ENCODE measurements around the gene TMIGD3.
A peak's percentile ranks its signal among the peaks of the same experiment; 100 is the strongest.

TMIGD3 gene

DNA sequence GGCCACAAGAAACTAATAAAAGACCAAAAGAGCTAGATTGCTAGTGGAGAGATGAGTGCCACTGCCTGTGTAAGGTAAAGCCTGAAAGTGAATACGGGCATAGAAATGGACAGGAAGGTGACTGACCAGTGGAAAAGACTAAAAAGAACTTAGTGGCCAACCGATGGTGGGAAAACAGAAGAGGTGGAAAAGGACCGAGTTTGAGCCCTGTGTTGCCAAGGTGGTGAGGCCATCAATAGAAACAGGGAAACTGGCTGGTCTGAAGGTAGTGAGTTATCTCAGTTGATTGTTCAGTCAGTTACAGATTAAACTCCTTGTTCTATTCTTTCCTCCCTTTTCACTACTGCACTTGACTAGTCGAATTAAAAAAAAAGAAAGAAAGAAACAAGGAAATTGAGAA is 56.9 kb downstream of the TMIGD3 start:
- TF ChIP-seq CTCF (IDR thresholded peaks at IDR 0.05; ENCODE audit: low read depth, low read length) = no peak
- no peak for DNase-seq (ENCODE audit: low read depth, low spot score)
- in situ Hi-C loops (cut with HindIII; ENCODE audit: low sequenced_read_pairs) = no loop called here
- no peak overlapping the region for H3K4me3 ChIP-seq (ENCODE audit: low read depth, low read length)

DNA sequence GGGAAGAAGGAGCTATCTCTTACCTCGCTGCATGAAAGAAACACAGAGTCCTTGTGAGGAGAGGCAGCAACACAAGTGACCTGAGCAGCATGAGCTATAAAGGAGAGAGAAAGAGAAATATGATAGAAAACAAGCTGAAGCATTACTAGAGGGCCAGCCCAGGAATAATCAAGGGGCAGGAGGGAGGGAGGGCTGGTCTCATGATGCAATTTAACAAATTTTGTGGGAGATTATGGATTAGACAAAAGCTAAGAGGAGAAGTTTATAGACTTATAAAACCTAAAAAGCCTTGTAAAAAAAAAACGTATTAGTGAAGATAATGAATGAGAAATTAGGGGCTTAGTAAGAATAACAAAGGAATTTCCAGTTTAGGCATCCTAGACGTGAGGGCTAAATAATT is 59.4 kb downstream of the TMIGD3 start:
- DNase-seq (ENCODE audit: low read depth, low spot score) = no peak
- in situ Hi-C loops (cut with HindIII; ENCODE audit: low sequenced_read_pairs) = no loop called here
- no peak for TF ChIP-seq CTCF (IDR thresholded peaks at IDR 0.05; ENCODE audit: low read depth, low read length)
- no peak overlapping the region for H3K4me3 ChIP-seq (ENCODE audit: low read depth, low read length)

- no peak overlapping the region for H3K4me3 ChIP-seq (ENCODE audit: low read depth, low read length)
- in situ Hi-C loops (cut with HindIII; ENCODE audit: low sequenced_read_pairs) = no loop called here
- DNase-seq (ENCODE audit: low read depth, low spot score) = no peak
- TF ChIP-seq CTCF (IDR thresholded peaks at IDR 0.05; ENCODE audit: low read depth, low read length) = no peak
These were observed 61.0 kb downstream of the TMIGD3 start for GRCh38 chr1:111442457-111442856.

DNA sequence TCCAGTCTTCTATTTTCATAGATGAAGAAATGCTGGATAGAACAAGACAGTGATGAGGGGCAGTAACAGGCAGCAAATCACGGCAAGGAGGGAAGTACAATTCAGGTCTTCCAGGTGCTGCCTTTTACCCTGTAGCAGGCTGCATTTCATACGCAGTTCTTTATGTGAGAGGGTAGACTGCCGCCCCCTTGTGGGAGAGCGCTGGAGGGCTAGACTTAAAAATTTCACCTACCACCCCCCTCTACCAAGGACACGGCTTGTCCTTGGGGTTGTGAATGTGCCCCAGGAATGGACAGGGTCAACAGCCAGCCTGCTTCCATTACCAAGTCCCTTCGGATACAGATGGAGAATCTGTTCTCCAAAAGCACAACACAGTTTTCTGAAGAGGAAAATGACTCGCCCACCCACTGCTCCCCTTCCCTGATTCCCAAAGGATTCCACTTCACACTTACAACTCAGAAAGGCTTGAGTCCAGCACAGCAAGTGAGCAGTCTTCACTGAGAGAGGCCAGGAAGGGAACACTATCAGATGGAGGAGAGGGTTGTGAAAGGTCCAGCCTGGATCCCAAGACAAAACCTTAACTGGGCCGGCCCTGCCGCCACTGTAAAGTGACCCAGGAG is 61.8 kb downstream of the TMIGD3 start:
- H3K4me3 ChIP-seq (ENCODE audit: low read depth, low read length) = no peak overlapping the region
- in situ Hi-C loops (cut with HindIII; ENCODE audit: low sequenced_read_pairs) = no loop called here
- peak; percentile 70 for TF ChIP-seq CTCF (IDR thresholded peaks at IDR 0.05; ENCODE audit: low read depth, low read length)
- DNase-seq (ENCODE audit: low read depth, low spot score) = no peak

DNA sequence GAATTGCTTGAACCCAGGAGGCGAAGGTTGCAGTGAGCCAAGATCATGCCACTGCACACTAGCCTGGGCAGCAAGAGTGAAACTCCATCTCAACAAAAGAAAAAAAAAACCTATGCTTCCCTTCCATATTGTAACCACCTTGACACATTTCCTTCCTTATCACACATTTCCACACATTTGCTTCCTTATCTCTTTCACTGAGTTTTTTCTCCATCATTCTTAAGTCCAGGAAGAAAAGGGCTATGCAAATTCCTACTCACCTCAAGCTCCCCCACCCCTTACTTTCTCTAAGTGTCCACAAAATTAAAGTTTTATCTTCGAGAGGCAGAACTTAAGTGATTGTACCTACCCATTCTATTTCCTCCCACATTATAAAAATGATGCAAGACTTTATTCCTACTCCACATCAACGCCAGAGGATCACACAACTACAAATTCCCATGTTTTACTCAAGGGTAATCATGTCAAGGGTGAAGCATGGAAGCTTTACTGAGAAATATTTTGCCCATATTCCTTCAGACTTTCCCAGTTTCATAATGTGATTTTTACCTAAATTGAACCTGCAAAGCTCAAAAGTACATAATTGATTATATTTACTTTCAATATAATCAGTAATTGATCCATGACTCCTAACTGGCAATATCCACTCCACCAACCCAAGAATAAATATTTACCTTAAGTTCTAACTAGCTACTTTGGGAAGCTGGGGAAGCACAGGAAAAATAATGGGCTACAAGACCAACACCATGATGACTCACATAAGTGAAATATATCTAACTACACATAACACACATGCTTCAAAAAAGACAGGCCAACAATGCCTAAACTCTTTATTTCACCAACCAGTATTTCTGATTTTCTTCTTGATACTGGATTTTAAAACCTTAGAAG is 63.7 kb downstream of the TMIGD3 start:
- no peak overlapping the region for H3K4me3 ChIP-seq (ENCODE audit: low read depth, low read length)
- no peak for TF ChIP-seq CTCF (IDR thresholded peaks at IDR 0.05; ENCODE audit: low read depth, low read length)
- DNase-seq (ENCODE audit: low read depth, low spot score) = no peak
- in situ Hi-C loops (cut with HindIII; ENCODE audit: low sequenced_read_pairs) = no loop called here

GRCh38 chr1:111436726-111437125 is 66.7 kb downstream of the TMIGD3 start:
- TF ChIP-seq CTCF (IDR thresholded peaks at IDR 0.05; ENCODE audit: low read depth, low read length) = no peak
- in situ Hi-C loops (cut with HindIII; ENCODE audit: low sequenced_read_pairs) = no loop called here
- no peak overlapping the region for H3K4me3 ChIP-seq (ENCODE audit: low read depth, low read length)
- DNase-seq (ENCODE audit: low read depth, low spot score) = no peak

Data from astrocyte of the spinal cord (primary cell).